ENCODE data around the gene PFKP. TPM values are rescaled to one million over a fixed set of nuclear protein-coding genes. Genes with fewer than 3 reads are reported as not detected.
"Not testable (repeated sequence)": the region's sequence is repeated elsewhere in the genome, so short reads cannot be mapped to it uniquely, and the experiment has no call there.

PFKP gene
- total RNA-seq, 2 donors from 2014 or later, result 58.0 to 82.3 TPM

GRCh38 chr10:3060481-3060889 lies 6.9 kb upstream of the PFKP start:
- Mint-ChIP-seq H3K4me1 (peaks cover 8% of the 10 kb centered on the region), H3K4me3 (no peak overlapping the region), H3K9me3 (no peaks in the 10 kb centered on the region), H3K36me3 (ENCODE audit: low read depth) (no peaks in the 10 kb centered on the region), H3K27ac (no peak overlapping the region), H3K27me3 (ENCODE audit: insufficient read depth) (peaks cover 25% of the 10 kb centered on the region)
- DNase-seq, result no peak
- no peak overlapping the region for H3K4me3 ChIP-seq (ENCODE audit: low read length)
- no peaks in the 10 kb centered on the region for H3K9me3 ChIP-seq (ENCODE audit: control insufficient read depth, low read length)
- TF ChIP-seq, protein P1, sequence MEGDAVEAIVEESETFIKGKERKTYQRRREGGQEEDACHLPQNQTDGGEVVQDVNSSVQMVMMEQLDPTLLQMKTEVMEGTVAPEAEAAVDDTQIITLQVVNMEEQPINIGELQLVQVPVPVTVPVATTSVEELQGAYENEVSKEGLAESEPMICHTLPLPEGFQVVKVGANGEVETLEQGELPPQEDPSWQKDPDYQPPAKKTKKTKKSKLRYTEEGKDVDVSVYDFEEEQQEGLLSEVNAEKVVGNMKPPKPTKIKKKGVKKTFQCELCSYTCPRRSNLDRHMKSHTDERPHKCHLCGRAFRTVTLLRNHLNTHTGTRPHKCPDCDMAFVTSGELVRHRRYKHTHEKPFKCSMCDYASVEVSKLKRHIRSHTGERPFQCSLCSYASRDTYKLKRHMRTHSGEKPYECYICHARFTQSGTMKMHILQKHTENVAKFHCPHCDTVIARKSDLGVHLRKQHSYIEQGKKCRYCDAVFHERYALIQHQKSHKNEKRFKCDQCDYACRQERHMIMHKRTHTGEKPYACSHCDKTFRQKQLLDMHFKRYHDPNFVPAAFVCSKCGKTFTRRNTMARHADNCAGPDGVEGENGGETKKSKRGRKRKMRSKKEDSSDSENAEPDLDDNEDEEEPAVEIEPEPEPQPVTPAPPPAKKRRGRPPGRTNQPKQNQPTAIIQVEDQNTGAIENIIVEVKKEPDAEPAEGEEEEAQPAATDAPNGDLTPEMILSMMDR (conservative IDR thresholded peaks at IDR 0.05), result no peak
- WGBS, 2 experiments (ENCODE audit: insufficient coverage in 1 of 2, insufficient read length in 1 of 2), result 83 to 93% methylated on average over 4 of the region's 4 CpGs
- H3K27me3 ChIP-seq (ENCODE audit: control insufficient read depth, insufficient read depth, low read length, poor library complexity, severe bottlenecking), result peaks cover 18% of the 10 kb centered on the region
- no peaks in the 10 kb centered on the region for H3K36me3 ChIP-seq (ENCODE audit: control insufficient read depth, insufficient read depth, low read length)
- H3K27ac ChIP-seq (ENCODE audit: low read depth, low read length), result no peak overlapping the region
- no peaks in the 10 kb centered on the region for H3K4me1 ChIP-seq (ENCODE audit: control insufficient read depth, insufficient read depth, low read length)
- H3K9ac ChIP-seq (ENCODE audit: extremely low read depth, low read length, poor library complexity, severe bottlenecking), result no peak overlapping the region

- DNase-seq; H3K27ac ChIP-seq (ENCODE audit: low read depth, low read length); H3K36me3 Mint-ChIP-seq (ENCODE audit: low read depth); H3K9me3 Mint-ChIP-seq; H3K27ac Mint-ChIP-seq; H3K4me1 ChIP-seq (ENCODE audit: control insufficient read depth, insufficient read depth, low read length); H3K9ac ChIP-seq (ENCODE audit: extremely low read depth, low read length, poor library complexity, severe bottlenecking); H3K4me3 Mint-ChIP-seq; H3K4me3 ChIP-seq (ENCODE audit: low read length); H3K4me1 Mint-ChIP-seq; H3K36me3 ChIP-seq (ENCODE audit: control insufficient read depth, insufficient read depth, low read length); H3K9me3 ChIP-seq (ENCODE audit: control insufficient read depth, low read length): not testable (repeated sequence)
- peaks cover 32% of the 10 kb centered on the region for H3K27me3 Mint-ChIP-seq (ENCODE audit: insufficient read depth)
- peaks cover 27% of the 10 kb centered on the region for H3K27me3 ChIP-seq (ENCODE audit: control insufficient read depth, insufficient read depth, low read length, poor library complexity, severe bottlenecking)
- WGBS, 2 experiments (ENCODE audit: insufficient coverage in 1 of 2, insufficient read length in 1 of 2), result 85% methylated on average over 5 of the region's 6 CpGs; no CpG with 5 or more reads in 1 of the 2 experiments
Observed at GRCh38 chr10:3061323-3061898, 5.9 kb upstream of the PFKP start.

GRCh38 chr10:3062502-3063186 lies 4.7 kb upstream of the PFKP start:
- DNase-seq, result no peak
- H3K9ac ChIP-seq (ENCODE audit: extremely low read depth, low read length, poor library complexity, severe bottlenecking), result no peak overlapping the region
- WGBS, 2 experiments (ENCODE audit: insufficient coverage in 1 of 2, insufficient read length in 1 of 2), result 55 to 56% methylated on average over 5 of the region's 6 CpGs
- TF ChIP-seq, protein P1 (conservative IDR thresholded peaks at IDR 0.05), result no peak
- no peaks in the 10 kb centered on the region for H3K36me3 ChIP-seq (ENCODE audit: control insufficient read depth, insufficient read depth, low read length)
- H3K9me3 ChIP-seq (ENCODE audit: control insufficient read depth, low read length), result no peaks in the 10 kb centered on the region
- Mint-ChIP-seq H3K27me3 (ENCODE audit: insufficient read depth) (peaks cover 27% of the 10 kb centered on the region), H3K27ac (no peak overlapping the region), H3K4me1 (no peaks in the 10 kb centered on the region), H3K36me3 (ENCODE audit: low read depth) (no peaks in the 10 kb centered on the region), H3K4me3 (no peak overlapping the region), H3K9me3 (no peaks in the 10 kb centered on the region)
- H3K4me1 ChIP-seq (ENCODE audit: control insufficient read depth, insufficient read depth, low read length), result no peaks in the 10 kb centered on the region
- no peak overlapping the region for H3K4me3 ChIP-seq (ENCODE audit: low read length)
- no peak overlapping the region for H3K27ac ChIP-seq (ENCODE audit: low read depth, low read length)
- H3K27me3 ChIP-seq (ENCODE audit: control insufficient read depth, insufficient read depth, low read length, poor library complexity, severe bottlenecking), result peaks cover 35% of the 10 kb centered on the region
